ENCODE results near the gene SMAD3. TPM values are rescaled to one million over a fixed set of nuclear protein-coding genes. Genes with fewer than 3 reads are reported as not detected.

The SMAD3 gene
- total RNA-seq, 1 experiment from 2014 or later: 54.8 TPM

DNA sequence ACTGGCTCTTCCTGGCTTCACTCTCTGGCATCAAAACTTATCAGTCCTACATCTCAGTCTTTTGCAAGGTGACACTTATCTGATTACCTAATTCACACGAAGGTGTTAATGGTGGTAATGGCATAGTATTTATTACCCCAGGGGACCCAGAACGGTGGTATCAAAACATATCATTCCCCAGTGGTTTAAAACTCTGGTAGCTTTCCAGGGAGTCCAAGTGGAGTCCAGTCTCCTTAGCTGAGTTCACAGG, 41.3 kb downstream of the SMAD3 start:
- no peak overlapping the region for H3K4me3 Mint-ChIP-seq (ENCODE audit: unreplicated experiment)
- H3K27me3 Mint-ChIP-seq (ENCODE audit: insufficient read depth, unreplicated experiment): no peaks in the 10 kb centered on the region
- H3K9me3 Mint-ChIP-seq (ENCODE audit: unreplicated experiment): peaks cover 12% of the 10 kb centered on the region
- POLR2A ChIA-PET: no interaction called here
- intact Hi-C loops (cut with micrococcal nuclease; ENCODE audit: unreplicated experiment): no loop called here
- H3K4me3 ChIP-seq (ENCODE audit: low read depth, low read length): no peak overlapping the region
- peaks cover 31% of the 10 kb centered on the region for H3K4me1 Mint-ChIP-seq (ENCODE audit: low read depth, unreplicated experiment)
- H3K36me3 ChIP-seq (ENCODE audit: control insufficient read depth, insufficient read depth, low read length): no peaks in the 10 kb centered on the region
- peaks cover 20% of the 10 kb centered on the region for H3K36me3 Mint-ChIP-seq (ENCODE audit: insufficient read depth, unreplicated experiment)
- no TSS peak for BruUV-seq (replicated peaks)
- peaks cover 38% of the 10 kb centered on the region for H3K4me1 ChIP-seq
- no peak for DNase-seq
- H3K27me3 ChIP-seq (replicated peaks; ENCODE audit: control insufficient read depth, insufficient read depth, low read length): no peaks in the 10 kb centered on the region
- H3K27ac Mint-ChIP-seq (ENCODE audit: unreplicated experiment): peak overlapping the region; percentile 74
- CTCF ChIA-PET: interaction anchor here (0.6 kb wide), 1 partner anchor 17 kb away, joined by 4 read pairs; no protein-coding TSS in a partner anchor
- TF ChIP-seq, protein P1, sequence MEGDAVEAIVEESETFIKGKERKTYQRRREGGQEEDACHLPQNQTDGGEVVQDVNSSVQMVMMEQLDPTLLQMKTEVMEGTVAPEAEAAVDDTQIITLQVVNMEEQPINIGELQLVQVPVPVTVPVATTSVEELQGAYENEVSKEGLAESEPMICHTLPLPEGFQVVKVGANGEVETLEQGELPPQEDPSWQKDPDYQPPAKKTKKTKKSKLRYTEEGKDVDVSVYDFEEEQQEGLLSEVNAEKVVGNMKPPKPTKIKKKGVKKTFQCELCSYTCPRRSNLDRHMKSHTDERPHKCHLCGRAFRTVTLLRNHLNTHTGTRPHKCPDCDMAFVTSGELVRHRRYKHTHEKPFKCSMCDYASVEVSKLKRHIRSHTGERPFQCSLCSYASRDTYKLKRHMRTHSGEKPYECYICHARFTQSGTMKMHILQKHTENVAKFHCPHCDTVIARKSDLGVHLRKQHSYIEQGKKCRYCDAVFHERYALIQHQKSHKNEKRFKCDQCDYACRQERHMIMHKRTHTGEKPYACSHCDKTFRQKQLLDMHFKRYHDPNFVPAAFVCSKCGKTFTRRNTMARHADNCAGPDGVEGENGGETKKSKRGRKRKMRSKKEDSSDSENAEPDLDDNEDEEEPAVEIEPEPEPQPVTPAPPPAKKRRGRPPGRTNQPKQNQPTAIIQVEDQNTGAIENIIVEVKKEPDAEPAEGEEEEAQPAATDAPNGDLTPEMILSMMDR (IDR thresholded peaks at IDR 0.05; ENCODE audit: insufficient read depth in 1 of 2, low read depth in 1 of 2, low read length in 1 of 2, severe bottlenecking in 1 of 2, unreplicated experiment in 1 of 2): no peak
- H3K9me3 ChIP-seq: peaks cover 7% of the 10 kb centered on the region; the same call in 1 of the 2 replicates

DNA sequence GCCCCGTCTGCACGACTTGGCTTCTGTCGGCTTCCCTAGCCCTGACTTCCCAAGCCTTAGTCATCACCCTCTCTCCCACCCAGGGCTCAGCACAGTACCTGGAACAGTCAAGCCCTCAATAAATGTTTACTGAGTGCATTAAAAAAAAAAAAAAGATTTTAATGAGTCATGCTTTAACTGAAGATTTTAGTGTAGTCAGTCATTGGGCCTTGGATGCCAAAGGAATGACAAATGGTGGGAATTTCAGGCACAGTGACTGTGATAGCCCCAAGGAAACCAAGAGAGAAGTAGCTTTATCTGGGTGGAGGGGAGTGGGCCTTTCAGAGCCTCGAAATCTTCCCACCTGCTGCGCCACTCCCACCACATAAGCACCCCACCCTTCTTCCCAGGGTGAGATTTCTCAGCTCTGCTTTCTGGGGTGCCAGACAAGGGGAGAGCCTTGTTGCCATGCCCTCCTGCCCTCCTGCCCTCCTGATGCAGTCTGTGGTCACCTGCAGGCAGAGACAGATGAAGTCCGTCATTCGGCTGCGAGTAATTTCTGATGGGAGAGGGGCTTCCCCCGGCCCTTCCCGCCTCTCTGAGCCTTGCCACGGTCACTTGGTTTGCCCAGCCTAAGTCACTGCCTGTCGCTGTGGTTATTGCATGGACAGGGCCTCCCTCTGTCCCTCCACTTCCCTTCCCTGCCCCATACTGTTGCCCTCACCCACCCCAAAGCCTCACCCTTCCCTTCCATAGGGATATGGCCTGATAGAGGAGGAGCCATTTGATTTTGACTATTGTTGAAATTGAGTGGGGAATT, 41.8 kb downstream of the SMAD3 start:
- Mint-ChIP-seq H3K27me3 (ENCODE audit: insufficient read depth, unreplicated experiment) (no peaks in the 10 kb centered on the region), H3K4me3 (ENCODE audit: unreplicated experiment) (no peak overlapping the region), H3K4me1 (ENCODE audit: low read depth, unreplicated experiment) (peaks cover 31% of the 10 kb centered on the region), H3K9me3 (ENCODE audit: unreplicated experiment) (peaks cover 12% of the 10 kb centered on the region), H3K27ac (ENCODE audit: unreplicated experiment) (peak overlapping the region; percentile 74), H3K36me3 (ENCODE audit: insufficient read depth, unreplicated experiment) (peaks cover 20% of the 10 kb centered on the region)
- no peaks in the 10 kb centered on the region for H3K36me3 ChIP-seq (ENCODE audit: control insufficient read depth, insufficient read depth, low read length)
- intact Hi-C loops (cut with micrococcal nuclease; ENCODE audit: unreplicated experiment): no loop called here
- TF ChIP-seq, protein P1 (IDR thresholded peaks at IDR 0.05; ENCODE audit: insufficient read depth in 1 of 2, low read depth in 1 of 2, low read length in 1 of 2, severe bottlenecking in 1 of 2, unreplicated experiment in 1 of 2): no peak
- CTCF ChIA-PET: interaction anchor here (0.6 kb wide), 1 partner anchor 17 kb away, joined by 4 read pairs; no protein-coding TSS in a partner anchor
- no peak overlapping the region for H3K4me3 ChIP-seq (ENCODE audit: low read depth, low read length)
- POLR2A ChIA-PET: no interaction called here
- no peaks in the 10 kb centered on the region for H3K27me3 ChIP-seq (replicated peaks; ENCODE audit: control insufficient read depth, insufficient read depth, low read length)
- no TSS peak for BruUV-seq (replicated peaks)
- peak in 1 of 2 experiments; percentile 51 for DNase-seq
- H3K4me1 ChIP-seq: peaks cover 38% of the 10 kb centered on the region
- H3K9me3 ChIP-seq: peaks cover 8% of the 10 kb centered on the region; the same call in 1 of the 2 replicates

DNA sequence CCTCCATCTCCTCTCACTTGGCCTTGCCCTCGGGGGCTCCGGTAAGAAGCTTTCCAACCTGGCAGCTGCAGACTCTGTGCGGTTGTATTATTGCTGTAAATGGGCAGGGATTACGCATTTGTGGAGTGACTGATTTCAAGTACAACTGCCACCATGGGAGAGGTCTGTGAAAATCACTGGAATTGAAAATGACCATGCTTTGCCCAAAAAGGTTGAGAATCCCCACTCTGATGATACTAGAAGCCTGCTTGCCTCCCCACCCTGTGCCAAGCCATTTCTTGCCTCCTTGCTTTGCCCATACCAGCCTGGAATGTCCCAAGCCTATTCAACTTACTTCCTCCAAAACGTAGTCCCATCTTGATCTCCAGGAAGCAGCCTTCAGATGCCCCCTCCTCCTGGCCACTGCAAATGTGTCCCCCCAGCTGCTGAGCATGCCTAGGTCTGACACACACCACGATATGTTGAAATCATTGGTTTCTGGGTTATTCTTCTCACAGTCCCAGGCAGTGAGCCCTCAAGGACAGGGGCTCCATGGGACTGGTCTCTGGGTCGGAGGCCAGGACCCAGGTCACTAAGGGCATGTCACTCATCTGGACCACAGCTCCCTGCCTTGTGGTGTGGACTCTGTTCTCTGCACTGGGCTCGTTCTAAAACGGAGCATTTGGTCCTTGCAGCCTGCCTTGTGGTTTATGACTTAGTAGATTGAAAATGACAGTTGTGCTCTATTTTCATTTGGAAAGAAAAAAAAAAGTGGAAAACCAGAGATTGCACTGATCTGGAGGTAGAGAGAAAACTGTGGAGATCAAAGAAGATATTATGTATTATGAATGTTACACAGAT, 42.9 kb downstream of the SMAD3 start:
- Mint-ChIP-seq H3K36me3 (ENCODE audit: insufficient read depth, unreplicated experiment) (peaks cover 22% of the 10 kb centered on the region), H3K9me3 (ENCODE audit: unreplicated experiment) (peaks cover 12% of the 10 kb centered on the region), H3K4me1 (ENCODE audit: low read depth, unreplicated experiment) (peaks cover 31% of the 10 kb centered on the region), H3K27ac (ENCODE audit: unreplicated experiment) (peak overlapping the region; percentile 44), H3K4me3 (ENCODE audit: unreplicated experiment) (no peak overlapping the region), H3K27me3 (ENCODE audit: insufficient read depth, unreplicated experiment) (no peaks in the 10 kb centered on the region)
- H3K4me3 ChIP-seq (ENCODE audit: low read depth, low read length): no peak overlapping the region
- H3K36me3 ChIP-seq (ENCODE audit: control insufficient read depth, insufficient read depth, low read length): no peaks in the 10 kb centered on the region
- DNase-seq: no peak
- intact Hi-C loops (cut with micrococcal nuclease; ENCODE audit: unreplicated experiment): no loop called here
- H3K4me1 ChIP-seq: peaks cover 39% of the 10 kb centered on the region
- peaks cover 8% of the 10 kb centered on the region; the same call in 1 of the 2 replicates for H3K9me3 ChIP-seq
- ChIA-PET CTCF (no interaction called here), POLR2A (no interaction called here)
- BruUV-seq (replicated peaks): no TSS peak
- no peaks in the 10 kb centered on the region for H3K27me3 ChIP-seq (replicated peaks; ENCODE audit: control insufficient read depth, insufficient read depth, low read length)
- TF ChIP-seq, protein P1 (IDR thresholded peaks at IDR 0.05; ENCODE audit: insufficient read depth in 1 of 2, low read depth in 1 of 2, low read length in 1 of 2, severe bottlenecking in 1 of 2, unreplicated experiment in 1 of 2): no peak
